WERI-Rb-1 (cell line): ENCODE data around the gene TBCD.
"Not testable (repeated sequence)": the region's sequence is repeated elsewhere in the genome, so short reads cannot be mapped to it uniquely, and the experiment has no call there.

Source experiments
- DNase-seq: peaks from one replicate; pipeline ENCODE4 v3.0.0-alpha.2; 2020
- H3K27ac ChIP-seq: fragments of 250-450 bp; sonication (Bioruptor Pico); 2 replicates; pipeline ENCODE4 v1.5.1; 2020; ENCODE audit warnings: mild to moderate bottlenecking, moderate library complexity
- H3K27me3 ChIP-seq: fragments of 250-450 bp; sonication (Bioruptor Pico); 2 replicates; pipeline ENCODE4 v1.5.1; 2021; ENCODE audit warnings: mild to moderate bottlenecking, low read depth, moderate library complexity; ENCODE audit not compliant: insufficient read depth, severe bottlenecking
- H3K36me3 ChIP-seq: fragments of 250-450 bp; sonication (Bioruptor Pico); 2 replicates; pipeline ENCODE4 v1.5.1; 2020; ENCODE audit warnings: mild to moderate bottlenecking, moderate library complexity
- H3K4me3 ChIP-seq: 2 replicates; pipeline ENCODE4 v1.5.1; 2011; ENCODE audit warnings: low read depth, mild to moderate bottlenecking, control low read depth, low read length
- H3K9me3 ChIP-seq: fragments of 250-450 bp; sonication (Bioruptor Pico); 2 replicates; pipeline ENCODE4 v1.5.1; 2021; ENCODE audit warnings: mild to moderate bottlenecking, moderate library complexity; ENCODE audit not compliant: severe bottlenecking
- CTCF ChIP-seq: IDR thresholded peaks from 2 replicates; pipeline ENCODE4 v1.5.1; 2011; ENCODE audit warnings: low read depth, mild to moderate bottlenecking, control low read depth, inconsistent platforms, low read length

The TBCD gene

DNA sequence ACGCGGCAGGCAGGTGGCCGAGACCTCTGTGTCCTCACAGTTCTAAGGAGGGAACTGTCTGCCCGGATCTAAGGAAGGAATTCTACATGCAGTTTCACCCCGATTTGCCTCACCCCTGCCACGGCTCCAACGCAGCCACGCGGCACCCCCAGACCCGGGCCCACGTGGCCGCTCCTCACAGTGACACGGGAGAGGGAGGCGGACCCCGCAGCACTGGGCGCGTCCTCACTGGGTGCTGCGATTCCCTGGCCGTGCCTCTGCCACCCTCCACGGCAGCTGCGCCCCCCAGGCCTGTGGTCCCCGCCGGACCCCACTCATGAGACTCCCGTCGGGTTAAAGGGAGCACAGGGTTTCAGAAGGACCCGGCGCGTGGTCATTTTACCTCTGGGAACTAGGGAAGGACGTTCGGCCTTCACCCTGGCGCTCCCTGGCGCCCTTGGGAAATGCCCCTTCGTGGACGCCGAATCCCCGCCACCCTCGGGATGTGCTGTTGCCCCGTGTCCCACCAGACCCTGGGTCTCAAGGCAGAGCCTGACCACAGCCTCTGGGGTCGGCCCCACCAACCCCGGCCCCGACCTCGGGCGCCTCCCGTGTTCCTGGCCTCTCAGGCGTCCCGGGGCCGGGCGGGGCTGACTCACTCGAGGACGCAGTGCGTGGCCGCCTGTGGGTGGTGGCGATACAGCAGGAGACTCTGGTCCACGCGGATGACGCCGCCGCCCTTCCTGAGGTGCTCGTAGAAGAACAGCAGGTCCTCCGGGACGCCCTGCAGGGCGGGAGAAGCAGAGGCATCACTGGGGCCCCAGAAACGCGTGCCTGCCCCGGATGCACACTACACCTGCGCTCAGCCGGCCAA lies 208.8 kb downstream of the TBCD start:
- DNase-seq: peak; percentile 9
- H3K27ac ChIP-seq: no peak overlapping the region
- H3K27me3 ChIP-seq: no peaks in the 10 kb centered on the region
- H3K9me3 ChIP-seq: peaks cover 19% of the 10 kb centered on the region
- no peak for TF ChIP-seq CTCF
- H3K36me3 ChIP-seq: peaks cover 3% of the 10 kb centered on the region; the same call in 1 of the 2 replicates
- no peak overlapping the region for H3K4me3 ChIP-seq

DNA sequence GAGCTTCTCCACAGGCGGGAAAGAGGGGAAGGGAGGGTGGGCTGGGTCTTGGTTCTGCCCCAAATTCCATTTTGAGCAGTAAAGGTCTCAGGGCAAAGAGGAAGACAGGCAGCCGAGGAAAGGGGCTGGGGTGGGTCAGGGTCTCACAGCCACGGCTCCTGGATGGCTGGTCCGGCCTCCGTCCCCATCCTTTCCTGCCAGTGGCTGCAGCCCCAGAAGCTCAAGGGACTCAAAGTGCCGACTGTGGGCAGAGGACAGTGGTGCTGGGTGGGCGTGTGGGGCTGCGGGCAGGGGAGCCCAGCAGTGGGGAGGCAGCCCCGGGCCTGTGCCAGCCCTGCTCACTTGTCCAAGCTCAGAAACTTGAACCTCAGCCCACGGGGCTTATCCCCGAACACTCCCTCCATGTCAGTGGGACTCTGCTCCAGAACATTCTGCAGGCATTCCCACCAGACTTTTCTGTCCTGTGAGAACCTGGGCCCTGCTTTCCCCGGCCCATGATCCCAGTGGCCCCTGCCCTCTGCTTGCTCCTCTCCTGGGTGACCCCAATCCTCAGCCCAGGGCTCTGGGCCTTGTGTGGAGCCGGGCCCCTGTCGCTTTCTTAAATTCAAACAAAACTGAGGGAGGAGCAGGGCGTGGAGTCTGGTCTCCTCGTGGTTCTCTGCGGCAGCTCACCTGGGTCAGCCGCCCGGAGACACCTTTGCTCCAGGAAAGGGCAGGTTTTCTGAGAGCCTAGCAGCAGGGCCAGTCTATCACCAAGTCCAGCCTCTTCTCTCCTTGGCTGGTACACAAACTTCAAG lies 209.7 kb downstream of the TBCD start:
- no peak for TF ChIP-seq CTCF
- peak; percentile 6 for DNase-seq
- Histone ChIP-seq H3K27ac (no peak overlapping the region), H3K4me3 (no peak overlapping the region), H3K36me3 (peaks cover 2% of the 10 kb centered on the region; the same call in 1 of the 2 replicates), H3K9me3 (peaks cover 15% of the 10 kb centered on the region), H3K27me3 (no peaks in the 10 kb centered on the region)

- Histone ChIP-seq H3K4me3 (no peak overlapping the region), H3K27ac (no peak overlapping the region), H3K9me3 (peaks cover 8% of the 10 kb centered on the region), H3K27me3 (no peaks in the 10 kb centered on the region), H3K36me3 (no peaks in the 10 kb centered on the region; the same call in 1 of the 2 replicates)
- peak; percentile 6 for DNase-seq
- no peak for TF ChIP-seq CTCF
Observed at GRCh38 chr17:82962163-82962720, 210.4 kb downstream of the TBCD start.

GRCh38 chr17:82963104-82963950 lies 211.5 kb downstream of the TBCD start:
- no peaks in the 10 kb centered on the region for H3K27me3 ChIP-seq
- no peak overlapping the region for H3K27ac ChIP-seq
- peaks cover 6% of the 10 kb centered on the region for H3K9me3 ChIP-seq
- DNase-seq: peak; percentile 86
- no peaks in the 10 kb centered on the region for H3K36me3 ChIP-seq
- TF ChIP-seq CTCF: peak; percentile 89
- no peak overlapping the region for H3K4me3 ChIP-seq

DNA sequence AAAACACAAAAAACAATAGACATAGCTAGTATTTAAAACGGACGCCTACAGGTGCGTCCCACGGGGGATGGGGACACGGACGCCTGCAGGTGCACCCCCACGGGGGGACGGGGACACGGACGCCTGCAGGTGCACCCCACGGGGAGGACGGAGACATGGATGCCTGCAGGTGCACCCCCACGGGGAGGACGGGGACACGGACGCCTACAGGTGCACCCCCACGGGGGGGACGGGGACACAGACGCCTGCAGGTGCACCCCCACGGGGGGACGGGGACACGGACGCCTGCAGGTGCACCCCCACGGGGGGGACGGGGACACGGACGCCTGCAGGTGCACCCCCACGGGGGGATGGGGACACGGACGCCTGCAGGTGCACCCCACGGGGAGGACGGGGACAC lies 212.6 kb downstream of the TBCD start:
- peak; percentile 5 for DNase-seq
- H3K27me3 ChIP-seq, H3K4me3 ChIP-seq, H3K27ac ChIP-seq, H3K9me3 ChIP-seq, H3K36me3 ChIP-seq: not testable (repeated sequence)
